ENCODE data around the gene RHOH.

Gene RHOH

DNA sequence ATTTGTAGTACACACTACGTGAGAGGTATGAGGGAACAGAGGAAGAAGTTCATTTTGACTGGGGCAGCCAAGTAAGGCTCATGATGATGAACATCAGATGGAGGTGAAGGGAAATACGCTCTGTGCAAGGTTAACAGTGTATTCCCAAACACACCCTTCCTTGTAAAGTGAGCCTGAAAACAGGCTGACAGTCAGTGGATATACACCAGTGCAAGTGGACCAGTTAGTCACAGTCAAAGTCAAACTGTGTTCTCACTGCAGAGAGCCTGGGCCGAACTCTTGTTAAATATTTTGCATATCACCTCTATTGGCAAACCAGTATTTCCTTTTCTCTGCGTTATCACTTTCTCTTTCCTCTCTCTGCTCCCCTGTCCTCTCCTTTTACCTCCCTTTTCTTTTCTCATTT lies 23.4 kb upstream of the RHOH start:
- H3K4me1 ChIP-seq (ENCODE audit: insufficient read depth, low read length): peaks cover 4% of the 10 kb centered on the region; the same call in 1 of the 2 replicates
- H3K9me3 ChIP-seq (ENCODE audit: insufficient read depth, low read depth, low read length): no peaks in the 10 kb centered on the region
- H3K27ac ChIP-seq (ENCODE audit: low read depth, low read length): no peak overlapping the region
- no peak overlapping the region for H3K4me3 ChIP-seq (ENCODE audit: low read length)
- H3K27me3 ChIP-seq (ENCODE audit: insufficient read depth, low read length): no peaks in the 10 kb centered on the region
- 91% methylated on average over 4 of the region's 4 CpGs for WGBS
- H3K9ac ChIP-seq (ENCODE audit: low read depth, low read length): no peak overlapping the region
- no peaks in the 10 kb centered on the region for H3K36me3 ChIP-seq (ENCODE audit: insufficient read depth, low read length)

DNA sequence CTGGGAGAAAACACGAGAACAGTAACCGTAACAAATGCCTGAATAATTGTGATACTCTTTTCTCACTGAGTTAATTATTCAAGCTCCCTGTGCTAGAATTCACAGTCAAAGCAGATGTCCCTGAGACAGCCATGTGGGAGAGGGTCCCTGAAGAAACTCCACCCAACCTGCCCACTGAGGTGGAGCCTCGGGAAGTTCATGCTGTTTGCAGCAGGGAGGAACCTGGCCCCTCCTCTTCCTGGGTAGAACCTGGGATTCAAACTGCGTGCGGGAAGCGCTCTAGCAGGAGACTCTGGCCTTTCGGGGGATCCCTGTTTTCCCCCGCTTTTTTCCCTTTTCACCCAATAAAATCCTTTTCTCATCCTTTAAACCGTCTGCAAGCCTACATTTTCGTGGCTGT lies 20.2 kb upstream of the RHOH start:
- Histone ChIP-seq H3K4me3 (ENCODE audit: low read length) (no peak overlapping the region), H3K4me1 (ENCODE audit: insufficient read depth, low read length) (peaks cover 4% of the 10 kb centered on the region; the same call in 1 of the 2 replicates), H3K9me3 (ENCODE audit: insufficient read depth, low read depth, low read length) (no peaks in the 10 kb centered on the region), H3K27ac (ENCODE audit: low read depth, low read length) (no peak overlapping the region), H3K9ac (ENCODE audit: low read depth, low read length) (no peak overlapping the region), H3K27me3 (ENCODE audit: insufficient read depth, low read length) (no peaks in the 10 kb centered on the region), H3K36me3 (ENCODE audit: insufficient read depth, low read length) (no peaks in the 10 kb centered on the region)
- WGBS: 58% methylated on average over 10 of the region's 10 CpGs

DNA sequence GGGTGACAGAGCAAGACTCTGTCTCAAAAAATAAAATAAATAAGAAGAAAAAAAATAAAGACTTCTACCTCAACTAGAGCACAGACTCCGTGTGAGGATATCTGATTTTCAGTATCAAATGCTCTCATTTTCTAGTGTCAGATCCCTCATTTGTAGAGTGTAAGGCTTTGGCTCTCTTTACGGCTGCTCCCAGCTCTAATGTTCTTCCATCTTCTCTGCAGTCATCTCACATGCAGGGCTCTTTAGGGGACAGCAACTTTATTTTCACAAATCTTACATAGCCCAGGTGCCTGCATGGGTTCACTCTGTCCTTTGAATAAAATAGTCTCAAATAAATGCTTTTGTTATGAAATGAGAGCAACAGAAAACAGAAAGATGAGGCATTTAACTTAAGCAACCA lies 19.2 kb upstream of the RHOH start:
- 98% methylated on average over 2 of the region's 2 CpGs for WGBS
- H3K4me3 ChIP-seq (ENCODE audit: low read length): no peak overlapping the region

GRCh38 chr4:40178672-40179071 lies 18.2 kb upstream of the RHOH start:
- Histone ChIP-seq H3K36me3 (ENCODE audit: insufficient read depth, low read length) (no peaks in the 10 kb centered on the region), H3K27ac (ENCODE audit: low read depth, low read length) (no peak overlapping the region), H3K4me3 (ENCODE audit: low read length) (no peak overlapping the region), H3K9me3 (ENCODE audit: insufficient read depth, low read depth, low read length) (no peaks in the 10 kb centered on the region), H3K9ac (ENCODE audit: low read depth, low read length) (no peak overlapping the region), H3K27me3 (ENCODE audit: insufficient read depth, low read length) (no peaks in the 10 kb centered on the region), H3K4me1 (ENCODE audit: insufficient read depth, low read length) (peaks cover 4% of the 10 kb centered on the region; the same call in 1 of the 2 replicates)
- WGBS: 91% methylated on average over 5 of the region's 5 CpGs

More for the DNA sequence above, 19.2 kb upstream of the RHOH start:
- Histone ChIP-seq H3K36me3 (ENCODE audit: insufficient read depth, low read length) (no peaks in the 10 kb centered on the region), H3K9me3 (ENCODE audit: insufficient read depth, low read depth, low read length) (no peaks in the 10 kb centered on the region), H3K27ac (ENCODE audit: low read depth, low read length) (no peak overlapping the region), H3K4me1 (ENCODE audit: insufficient read depth, low read length) (peaks cover 4% of the 10 kb centered on the region; the same call in 1 of the 2 replicates), H3K9ac (ENCODE audit: low read depth, low read length) (no peak overlapping the region), H3K27me3 (ENCODE audit: insufficient read depth, low read length) (no peaks in the 10 kb centered on the region)

DNA sequence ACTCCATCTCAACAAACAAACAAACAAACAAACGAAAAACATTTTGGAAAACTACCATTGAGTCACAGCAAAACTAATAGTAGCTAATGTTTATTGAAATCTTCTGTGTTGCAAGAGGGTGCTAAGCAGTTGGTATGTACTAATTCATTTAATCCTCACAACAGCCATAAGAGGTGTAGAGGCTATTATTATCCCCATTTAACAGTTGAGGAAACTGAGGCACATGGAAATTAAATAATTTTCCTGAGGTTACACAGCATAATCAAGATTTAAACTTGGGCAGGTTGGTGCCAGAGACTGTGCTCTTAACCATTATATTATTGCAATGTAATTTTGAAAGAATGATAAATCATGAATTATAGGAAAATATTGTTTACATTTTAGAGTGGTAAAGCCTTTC lies 17.5 kb upstream of the RHOH start:
- Histone ChIP-seq H3K27ac (ENCODE audit: low read depth, low read length) (no peak overlapping the region), H3K9me3 (ENCODE audit: insufficient read depth, low read depth, low read length) (no peaks in the 10 kb centered on the region), H3K9ac (ENCODE audit: low read depth, low read length) (no peak overlapping the region), H3K4me1 (ENCODE audit: insufficient read depth, low read length) (peaks cover 4% of the 10 kb centered on the region; the same call in 1 of the 2 replicates), H3K27me3 (ENCODE audit: insufficient read depth, low read length) (no peaks in the 10 kb centered on the region), H3K4me3 (ENCODE audit: low read length) (no peak overlapping the region), H3K36me3 (ENCODE audit: insufficient read depth, low read length) (no peaks in the 10 kb centered on the region)
- no CpG with 5 or more reads among the region's 1 CpG for WGBS

- H3K9me3 ChIP-seq (ENCODE audit: insufficient read depth, low read depth, low read length): no peaks in the 10 kb centered on the region
- H3K4me3 ChIP-seq (ENCODE audit: low read length): no peak overlapping the region
- H3K36me3 ChIP-seq (ENCODE audit: insufficient read depth, low read length): no peaks in the 10 kb centered on the region
- 100% methylated on average over 1 of the region's 1 CpG for WGBS
- H3K27ac ChIP-seq (ENCODE audit: low read depth, low read length): no peak overlapping the region
- peaks cover 4% of the 10 kb centered on the region; the same call in 1 of the 2 replicates for H3K4me1 ChIP-seq (ENCODE audit: insufficient read depth, low read length)
- H3K27me3 ChIP-seq (ENCODE audit: insufficient read depth, low read length): no peaks in the 10 kb centered on the region
- H3K9ac ChIP-seq (ENCODE audit: low read depth, low read length): no peak overlapping the region
Observed at GRCh38 chr4:40180356-40180755, 16.5 kb upstream of the RHOH start.

- Histone ChIP-seq H3K27ac (ENCODE audit: low read depth, low read length) (no peak overlapping the region), H3K9ac (ENCODE audit: low read depth, low read length) (no peak overlapping the region), H3K9me3 (ENCODE audit: insufficient read depth, low read depth, low read length) (no peaks in the 10 kb centered on the region), H3K27me3 (ENCODE audit: insufficient read depth, low read length) (no peaks in the 10 kb centered on the region), H3K4me3 (ENCODE audit: low read length) (no peak overlapping the region), H3K4me1 (ENCODE audit: insufficient read depth, low read length) (peaks cover 13% of the 10 kb centered on the region; the same call in 1 of the 2 replicates), H3K36me3 (ENCODE audit: insufficient read depth, low read length) (no peaks in the 10 kb centered on the region)
- WGBS: 88% methylated on average over 4 of the region's 4 CpGs
Observed at GRCh38 chr4:40182001-40182400, 14.8 kb upstream of the RHOH start.

GRCh38 chr4:40182954-40183353 lies 13.9 kb upstream of the RHOH start:
- H3K27ac ChIP-seq (ENCODE audit: low read depth, low read length): no peak overlapping the region
- H3K4me3 ChIP-seq (ENCODE audit: low read length): no peak overlapping the region

DNA sequence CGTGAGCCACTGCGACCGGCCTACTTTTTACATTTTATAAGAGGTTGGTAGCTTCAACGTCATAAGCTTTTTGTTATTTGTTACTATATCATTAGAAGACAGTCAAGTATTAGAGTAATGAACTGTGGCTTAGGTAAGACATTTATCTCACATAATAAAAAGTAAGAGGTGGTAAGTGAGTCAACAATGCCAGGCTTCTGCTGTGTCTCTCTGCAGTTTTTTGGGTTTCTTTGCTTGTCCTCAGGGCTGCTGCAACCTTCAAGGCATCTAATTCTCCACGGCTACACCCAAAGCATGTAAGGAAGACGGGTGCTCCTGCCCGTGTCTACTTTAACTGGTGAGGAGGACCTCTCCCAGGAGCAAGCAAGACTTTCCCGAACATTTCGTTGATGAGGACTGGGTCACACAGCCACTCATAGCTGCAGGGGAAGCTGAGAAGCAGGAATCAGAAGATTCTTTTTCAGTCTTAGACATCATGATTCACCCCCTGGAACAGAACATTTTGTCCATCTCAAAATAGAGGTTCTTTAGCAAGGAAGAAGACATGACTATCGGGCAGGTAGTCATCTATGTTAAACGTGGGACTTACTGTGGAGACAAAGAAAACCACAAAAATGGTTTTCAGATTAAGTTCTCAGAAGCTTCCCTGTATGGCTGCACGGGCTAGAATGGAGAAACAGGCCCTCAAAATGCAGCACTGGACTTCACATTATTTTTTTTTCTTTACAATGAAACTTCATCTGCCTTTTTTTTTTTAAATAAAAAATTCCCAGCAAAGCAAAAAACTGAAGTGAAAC lies 13.0 kb upstream of the RHOH start:
- no peaks in the 10 kb centered on the region for H3K36me3 ChIP-seq (ENCODE audit: insufficient read depth, low read length)
- H3K27ac ChIP-seq (ENCODE audit: low read depth, low read length): no peak overlapping the region
- no peak overlapping the region for H3K4me3 ChIP-seq (ENCODE audit: low read length)
- H3K4me1 ChIP-seq (ENCODE audit: insufficient read depth, low read length): peaks cover 12% of the 10 kb centered on the region; the same call in 1 of the 2 replicates
- no peaks in the 10 kb centered on the region for H3K9me3 ChIP-seq (ENCODE audit: insufficient read depth, low read depth, low read length)
- no peaks in the 10 kb centered on the region for H3K27me3 ChIP-seq (ENCODE audit: insufficient read depth, low read length)
- no peak overlapping the region for H3K9ac ChIP-seq (ENCODE audit: low read depth, low read length)
- WGBS: 94% methylated on average over 10 of the region's 12 CpGs

More at GRCh38 chr4:40182954-40183353, 13.9 kb upstream of the RHOH start:
- H3K9me3 ChIP-seq (ENCODE audit: insufficient read depth, low read depth, low read length): no peaks in the 10 kb centered on the region
- peaks cover 12% of the 10 kb centered on the region; the same call in 1 of the 2 replicates for H3K4me1 ChIP-seq (ENCODE audit: insufficient read depth, low read length)
- no peak overlapping the region for H3K9ac ChIP-seq (ENCODE audit: low read depth, low read length)
- H3K36me3 ChIP-seq (ENCODE audit: insufficient read depth, low read length): no peaks in the 10 kb centered on the region
- 96% methylated on average over 2 of the region's 3 CpGs for WGBS
- H3K27me3 ChIP-seq (ENCODE audit: insufficient read depth, low read length): no peaks in the 10 kb centered on the region

DNA sequence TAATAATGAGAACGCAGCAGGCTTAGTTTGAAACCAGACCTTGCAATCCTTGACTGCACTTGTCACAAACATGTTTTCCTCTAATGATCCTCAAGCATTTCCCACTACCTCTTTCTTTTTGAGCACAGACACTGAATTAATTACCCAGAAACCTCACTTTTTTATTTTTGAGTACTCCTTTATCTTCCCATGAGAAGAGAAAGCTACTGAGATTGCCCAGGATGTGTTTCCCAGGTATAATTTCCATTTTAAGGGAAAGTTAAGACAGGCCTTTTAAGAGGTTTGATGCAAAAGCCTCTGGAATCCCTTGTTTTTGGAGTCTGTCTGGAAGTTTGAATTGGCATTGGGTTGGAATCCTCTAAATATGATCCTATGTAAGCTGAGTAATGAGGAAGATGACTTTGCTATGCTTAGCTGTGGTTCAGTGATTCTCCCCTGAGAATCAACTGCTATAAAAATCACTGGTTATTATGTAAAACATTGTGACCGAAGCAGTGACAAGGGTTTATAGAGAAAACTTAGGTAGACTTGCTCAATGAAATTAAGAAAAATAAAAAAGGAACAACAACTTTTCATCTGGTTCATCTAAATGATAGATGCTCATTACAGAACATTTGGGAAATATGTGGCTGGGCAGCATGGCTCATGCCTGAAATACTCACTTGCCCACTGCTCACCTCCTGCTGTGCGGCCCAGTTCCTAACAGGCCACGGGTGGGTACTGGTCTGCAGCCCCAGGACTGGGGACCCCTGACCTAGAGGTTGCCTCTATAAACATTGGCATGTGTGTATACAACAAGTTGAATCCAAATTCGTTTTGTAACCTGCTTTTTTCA lies 10.8 kb upstream of the RHOH start:
- Histone ChIP-seq H3K27ac (ENCODE audit: low read depth, low read length) (no peak overlapping the region), H3K27me3 (ENCODE audit: insufficient read depth, low read length) (no peaks in the 10 kb centered on the region), H3K4me3 (ENCODE audit: low read length) (no peak overlapping the region), H3K9ac (ENCODE audit: low read depth, low read length) (no peak overlapping the region), H3K4me1 (ENCODE audit: insufficient read depth, low read length) (peaks cover 17% of the 10 kb centered on the region), H3K9me3 (ENCODE audit: insufficient read depth, low read depth, low read length) (no peaks in the 10 kb centered on the region), H3K36me3 (ENCODE audit: insufficient read depth, low read length) (no peaks in the 10 kb centered on the region)
- 88% methylated on average over 4 of the region's 5 CpGs for WGBS

GRCh38 chr4:40186665-40187014 lies 10.2 kb upstream of the RHOH start:
- no peak overlapping the region for H3K27ac ChIP-seq (ENCODE audit: low read depth, low read length)
- H3K4me1 ChIP-seq (ENCODE audit: insufficient read depth, low read length): peaks cover 23% of the 10 kb centered on the region
- no peaks in the 10 kb centered on the region for H3K36me3 ChIP-seq (ENCODE audit: insufficient read depth, low read length)
- H3K9me3 ChIP-seq (ENCODE audit: insufficient read depth, low read depth, low read length): no peaks in the 10 kb centered on the region
- H3K9ac ChIP-seq (ENCODE audit: low read depth, low read length): no peak overlapping the region
- no peak overlapping the region for H3K4me3 ChIP-seq (ENCODE audit: low read length)
- WGBS: 92% methylated on average over 1 of the region's 1 CpG
- no peaks in the 10 kb centered on the region for H3K27me3 ChIP-seq (ENCODE audit: insufficient read depth, low read length)
